WTC11 (cell line): Measurements from ENCODE around the gene LRP1. TPM values are rescaled to one million over a fixed set of nuclear protein-coding genes. Genes with fewer than 3 reads are reported as not detected.

Experiments used
- ATAC-seq: fragments of 200-7000 bp; cut with Tn5 transposase; 2 replicates; pipeline ENCODE4 v1.10.0; 2021; ENCODE audit warnings: mild to moderate bottlenecking, moderate library complexity
- CTCF ChIA-PET: fragments of 300-600 bp; sonication (Branson Sonifier 250); formaldehyde crosslinking; loops from one replicate; lab custom pipeline; 2021; ENCODE audit warnings: antibody characterized with exemption; lab: Charles Lee
- POLR2A ChIA-PET: fragments of 350-600 bp; sonication (Branson Sonifier 250); formaldehyde crosslinking; loops from one replicate; lab custom pipeline; 2021; ENCODE audit warnings: antibody characterized with exemption; lab: Charles Lee
- DNase-seq: peaks from one replicate; pipeline ENCODE4 v3.0.0; 2021; ENCODE audit warnings: low spot score
- H3K27ac Mint-ChIP-seq: 2 replicates; pipeline ENCODE4 v1.8.0; 2021; ENCODE audit warnings: mixed read lengths
- H3K27me3 Mint-ChIP-seq: 2 replicates; pipeline ENCODE4 v1.8.0; 2021; ENCODE audit warnings: low read depth, mild to moderate bottlenecking, moderate library complexity, mixed read lengths
- H3K36me3 Mint-ChIP-seq: 2 replicates; pipeline ENCODE4 v1.8.0; 2021; ENCODE audit warnings: mixed read lengths
- H3K4me1 Mint-ChIP-seq: 2 replicates; pipeline ENCODE4 v1.8.0; 2022; ENCODE audit warnings: mixed read lengths
- H3K4me3 Mint-ChIP-seq: 2 replicates; pipeline ENCODE4 v1.8.0; 2021; ENCODE audit warnings: mild to moderate bottlenecking, moderate library complexity, mixed read lengths
- H3K9me3 Mint-ChIP-seq: 2 replicates; pipeline ENCODE4 v1.8.0; 2021; ENCODE audit warnings: mixed read lengths
- ATF6 ChIP-seq: sonication (generic); formaldehyde crosslinking; IDR thresholded peaks from 2 replicates; pipeline ENCODE4 v1.8.1; 2023; ENCODE audit warnings: mild to moderate bottlenecking, missing genetic modification reagents
- CREM ChIP-seq: sonication (generic); formaldehyde crosslinking; IDR thresholded peaks from 2 replicates; pipeline ENCODE4 v1.8.1; 2022; ENCODE audit warnings: mild to moderate bottlenecking, missing genetic modification reagents, moderate library complexity
- E2F1 ChIP-seq: sonication (generic); formaldehyde crosslinking; IDR thresholded peaks from 2 replicates; pipeline ENCODE4 v1.8.0; 2022; ENCODE audit warnings: mild to moderate bottlenecking, missing genetic modification reagents
- FOXP4 ChIP-seq: sonication (generic); formaldehyde crosslinking; IDR thresholded peaks from 2 replicates; pipeline ENCODE4 v1.8.0; 2022; ENCODE audit warnings: mild to moderate bottlenecking, missing genetic modification reagents
- NFYB ChIP-seq: sonication (generic); formaldehyde crosslinking; conservative IDR thresholded peaks from 2 replicates; pipeline ENCODE4 v1.8.0; 2022; ENCODE audit warnings: low read depth, missing genetic modification reagents
- SMAD4 ChIP-seq: sonication (generic); formaldehyde crosslinking; IDR thresholded peaks from 2 replicates; pipeline ENCODE4 v1.8.0; 2022; ENCODE audit warnings: mild to moderate bottlenecking, missing genetic modification reagents
- ZNF219 ChIP-seq: sonication (generic); formaldehyde crosslinking; IDR thresholded peaks from 2 replicates; pipeline ENCODE4 v1.8.0; 2023; ENCODE audit warnings: missing genetic modification reagents, mild to moderate bottlenecking, borderline replicate concordance
- ZNF416 ChIP-seq: fragments of 250-450 bp; sonication (Bioruptor Pico); IDR thresholded peaks from 2 replicates; pipeline ENCODE4 v1.9.0; 2021; ENCODE audit warnings: mild to moderate bottlenecking, inconsistent platforms
- ZNF423 ChIP-seq: fragments of 250-450 bp; sonication (Bioruptor Pico); IDR thresholded peaks from 2 replicates; pipeline ENCODE4 v2.1.2; 2022; ENCODE audit warnings: mild to moderate bottlenecking, moderate library complexity
- ZNF512 ChIP-seq: sonication (generic); formaldehyde crosslinking; IDR thresholded peaks from 2 replicates; pipeline ENCODE4 v1.8.1; 2022; ENCODE audit warnings: missing genetic modification reagents, borderline replicate concordance
- total RNA-seq: library from RNA; stranded (reverse); gene quantifications from 3 replicates; pipeline ENCODE4 v1.2.3, GENCODE V29; 2021
- TF ChIP-seq, protein P1 (sequence below): sonication (generic); formaldehyde crosslinking; IDR thresholded peaks from 2 replicates; pipeline ENCODE4 v1.8.0; 2022; ENCODE audit warnings: missing genetic modification reagents
- TF ChIP-seq, protein P2 (sequence below): sonication (generic); formaldehyde crosslinking; IDR thresholded peaks from 2 replicates; pipeline ENCODE4 v1.8.1; 2023; ENCODE audit warnings: mild to moderate bottlenecking, moderate library complexity, missing genetic modification reagents
- TF ChIP-seq, protein P3 (sequence below): sonication (generic); formaldehyde crosslinking; IDR thresholded peaks from 2 replicates; pipeline ENCODE4 v1.8.0; 2023; ENCODE audit warnings: missing genetic modification reagents, mild to moderate bottlenecking, borderline replicate concordance

Gene LRP1
- total RNA-seq, 1 experiment from 2014 or later: 120 TPM

DNA sequence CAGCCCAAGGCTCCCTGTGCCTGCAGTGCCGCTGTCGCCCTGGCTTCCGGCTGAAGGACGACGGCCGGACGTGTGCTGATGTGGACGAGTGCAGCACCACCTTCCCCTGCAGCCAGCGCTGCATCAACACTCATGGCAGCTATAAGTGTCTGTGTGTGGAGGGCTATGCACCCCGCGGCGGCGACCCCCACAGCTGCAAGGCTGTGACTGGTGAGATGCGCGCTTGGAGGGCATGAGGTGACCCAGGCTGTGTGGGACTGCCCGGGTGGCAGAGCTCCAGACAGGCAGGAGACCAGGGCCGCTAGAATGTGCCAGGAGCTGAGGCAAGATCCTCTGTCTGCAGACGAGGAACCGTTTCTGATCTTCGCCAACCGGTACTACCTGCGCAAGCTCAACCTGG lies 68.7 kb downstream of the LRP1 start (continued):
- TF ChIP-seq, protein P1, sequence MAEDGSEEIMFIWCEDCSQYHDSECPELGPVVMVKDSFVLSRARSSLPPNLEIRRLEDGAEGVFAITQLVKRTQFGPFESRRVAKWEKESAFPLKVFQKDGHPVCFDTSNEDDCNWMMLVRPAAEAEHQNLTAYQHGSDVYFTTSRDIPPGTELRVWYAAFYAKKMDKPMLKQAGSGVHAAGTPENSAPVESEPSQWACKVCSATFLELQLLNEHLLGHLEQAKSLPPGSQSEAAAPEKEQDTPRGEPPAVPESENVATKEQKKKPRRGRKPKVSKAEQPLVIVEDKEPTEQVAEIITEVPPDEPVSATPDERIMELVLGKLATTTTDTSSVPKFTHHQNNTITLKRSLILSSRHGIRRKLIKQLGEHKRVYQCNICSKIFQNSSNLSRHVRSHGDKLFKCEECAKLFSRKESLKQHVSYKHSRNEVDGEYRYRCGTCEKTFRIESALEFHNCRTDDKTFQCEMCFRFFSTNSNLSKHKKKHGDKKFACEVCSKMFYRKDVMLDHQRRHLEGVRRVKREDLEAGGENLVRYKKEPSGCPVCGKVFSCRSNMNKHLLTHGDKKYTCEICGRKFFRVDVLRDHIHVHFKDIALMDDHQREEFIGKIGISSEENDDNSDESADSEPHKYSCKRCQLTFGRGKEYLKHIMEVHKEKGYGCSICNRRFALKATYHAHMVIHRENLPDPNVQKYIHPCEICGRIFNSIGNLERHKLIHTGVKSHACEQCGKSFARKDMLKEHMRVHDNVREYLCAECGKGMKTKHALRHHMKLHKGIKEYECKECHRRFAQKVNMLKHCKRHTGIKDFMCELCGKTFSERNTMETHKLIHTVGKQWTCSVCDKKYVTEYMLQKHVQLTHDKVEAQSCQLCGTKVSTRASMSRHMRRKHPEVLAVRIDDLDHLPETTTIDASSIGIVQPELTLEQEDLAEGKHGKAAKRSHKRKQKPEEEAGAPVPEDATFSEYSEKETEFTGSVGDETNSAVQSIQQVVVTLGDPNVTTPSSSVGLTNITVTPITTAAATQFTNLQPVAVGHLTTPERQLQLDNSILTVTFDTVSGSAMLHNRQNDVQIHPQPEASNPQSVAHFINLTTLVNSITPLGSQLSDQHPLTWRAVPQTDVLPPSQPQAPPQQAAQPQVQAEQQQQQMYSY (CRISPR knock-in tag): no peak
- TF ChIP-seq E2F1 (CRISPR knock-in tag) (no peak), FOXP4 (CRISPR knock-in tag) (no peak)

GRCh38 chr12:57198329-57198728 lies 70.0 kb downstream of the LRP1 start:
- no peaks in the 10 kb centered on the region for H3K9me3 Mint-ChIP-seq
- ChIA-PET CTCF (interaction anchor here (0.5 to 2.4 kb wide), 2 partner anchors 15 to 104 kb away, joined by 3 to 12 read pairs; no protein-coding TSS in a partner anchor), POLR2A (interaction anchor here (0.7 kb wide), 1 partner anchor 19 kb away, joined by 3 read pairs; no protein-coding TSS in a partner anchor)
- H3K27ac Mint-ChIP-seq: no peak overlapping the region
- no peaks in the 10 kb centered on the region for H3K27me3 Mint-ChIP-seq
- H3K4me1 Mint-ChIP-seq: no peaks in the 10 kb centered on the region
- DNase-seq (no peak), ATAC-seq (no peak)
- no peak overlapping the region for H3K4me3 Mint-ChIP-seq
- H3K36me3 Mint-ChIP-seq: peaks cover 69% of the 10 kb centered on the region
- TF ChIP-seq, protein P2, sequence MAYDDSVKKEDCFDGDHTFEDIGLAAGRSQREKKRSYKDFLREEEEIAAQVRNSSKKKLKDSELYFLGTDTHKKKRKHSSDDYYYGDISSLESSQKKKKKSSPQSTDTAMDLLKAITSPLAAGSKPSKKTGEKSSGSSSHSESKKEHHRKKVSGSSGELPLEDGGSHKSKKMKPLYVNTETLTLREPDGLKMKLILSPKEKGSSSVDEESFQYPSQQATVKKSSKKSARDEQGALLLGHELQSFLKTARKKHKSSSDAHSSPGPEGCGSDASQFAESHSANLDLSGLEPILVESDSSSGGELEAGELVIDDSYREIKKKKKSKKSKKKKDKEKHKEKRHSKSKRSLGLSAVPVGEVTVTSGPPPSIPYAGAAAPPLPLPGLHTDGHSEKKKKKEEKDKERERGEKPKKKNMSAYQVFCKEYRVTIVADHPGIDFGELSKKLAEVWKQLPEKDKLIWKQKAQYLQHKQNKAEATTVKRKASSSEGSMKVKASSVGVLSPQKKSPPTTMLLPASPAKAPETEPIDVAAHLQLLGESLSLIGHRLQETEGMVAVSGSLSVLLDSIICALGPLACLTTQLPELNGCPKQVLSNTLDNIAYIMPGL (CRISPR knock-in tag): no peak
- TF ChIP-seq ZNF512 (no peak), ZNF416 (CRISPR knock-in tag) (no peak), NFYB (CRISPR knock-in tag) (no peak), ZNF423 (CRISPR knock-in tag) (no peak), SMAD4 (no peak), CREM (CRISPR knock-in tag) (no peak), ATF6 (CRISPR knock-in tag) (no peak), ZNF219 (no peak)
- TF ChIP-seq, protein P3, sequence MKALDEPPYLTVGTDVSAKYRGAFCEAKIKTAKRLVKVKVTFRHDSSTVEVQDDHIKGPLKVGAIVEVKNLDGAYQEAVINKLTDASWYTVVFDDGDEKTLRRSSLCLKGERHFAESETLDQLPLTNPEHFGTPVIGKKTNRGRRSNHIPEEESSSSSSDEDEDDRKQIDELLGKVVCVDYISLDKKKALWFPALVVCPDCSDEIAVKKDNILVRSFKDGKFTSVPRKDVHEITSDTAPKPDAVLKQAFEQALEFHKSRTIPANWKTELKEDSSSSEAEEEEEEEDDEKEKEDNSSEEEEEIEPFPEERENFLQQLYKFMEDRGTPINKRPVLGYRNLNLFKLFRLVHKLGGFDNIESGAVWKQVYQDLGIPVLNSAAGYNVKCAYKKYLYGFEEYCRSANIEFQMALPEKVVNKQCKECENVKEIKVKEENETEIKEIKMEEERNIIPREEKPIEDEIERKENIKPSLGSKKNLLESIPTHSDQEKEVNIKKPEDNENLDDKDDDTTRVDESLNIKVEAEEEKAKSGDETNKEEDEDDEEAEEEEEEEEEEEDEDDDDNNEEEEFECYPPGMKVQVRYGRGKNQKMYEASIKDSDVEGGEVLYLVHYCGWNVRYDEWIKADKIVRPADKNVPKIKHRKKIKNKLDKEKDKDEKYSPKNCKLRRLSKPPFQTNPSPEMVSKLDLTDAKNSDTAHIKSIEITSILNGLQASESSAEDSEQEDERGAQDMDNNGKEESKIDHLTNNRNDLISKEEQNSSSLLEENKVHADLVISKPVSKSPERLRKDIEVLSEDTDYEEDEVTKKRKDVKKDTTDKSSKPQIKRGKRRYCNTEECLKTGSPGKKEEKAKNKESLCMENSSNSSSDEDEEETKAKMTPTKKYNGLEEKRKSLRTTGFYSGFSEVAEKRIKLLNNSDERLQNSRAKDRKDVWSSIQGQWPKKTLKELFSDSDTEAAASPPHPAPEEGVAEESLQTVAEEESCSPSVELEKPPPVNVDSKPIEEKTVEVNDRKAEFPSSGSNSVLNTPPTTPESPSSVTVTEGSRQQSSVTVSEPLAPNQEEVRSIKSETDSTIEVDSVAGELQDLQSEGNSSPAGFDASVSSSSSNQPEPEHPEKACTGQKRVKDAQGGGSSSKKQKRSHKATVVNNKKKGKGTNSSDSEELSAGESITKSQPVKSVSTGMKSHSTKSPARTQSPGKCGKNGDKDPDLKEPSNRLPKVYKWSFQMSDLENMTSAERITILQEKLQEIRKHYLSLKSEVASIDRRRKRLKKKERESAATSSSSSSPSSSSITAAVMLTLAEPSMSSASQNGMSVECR (CRISPR knock-in tag): no peak
